Measurements from ENCODE around the gene PDGFRB.
A peak's percentile ranks its signal among the peaks of the same experiment; 100 is the strongest.

The PDGFRB gene

DNA sequence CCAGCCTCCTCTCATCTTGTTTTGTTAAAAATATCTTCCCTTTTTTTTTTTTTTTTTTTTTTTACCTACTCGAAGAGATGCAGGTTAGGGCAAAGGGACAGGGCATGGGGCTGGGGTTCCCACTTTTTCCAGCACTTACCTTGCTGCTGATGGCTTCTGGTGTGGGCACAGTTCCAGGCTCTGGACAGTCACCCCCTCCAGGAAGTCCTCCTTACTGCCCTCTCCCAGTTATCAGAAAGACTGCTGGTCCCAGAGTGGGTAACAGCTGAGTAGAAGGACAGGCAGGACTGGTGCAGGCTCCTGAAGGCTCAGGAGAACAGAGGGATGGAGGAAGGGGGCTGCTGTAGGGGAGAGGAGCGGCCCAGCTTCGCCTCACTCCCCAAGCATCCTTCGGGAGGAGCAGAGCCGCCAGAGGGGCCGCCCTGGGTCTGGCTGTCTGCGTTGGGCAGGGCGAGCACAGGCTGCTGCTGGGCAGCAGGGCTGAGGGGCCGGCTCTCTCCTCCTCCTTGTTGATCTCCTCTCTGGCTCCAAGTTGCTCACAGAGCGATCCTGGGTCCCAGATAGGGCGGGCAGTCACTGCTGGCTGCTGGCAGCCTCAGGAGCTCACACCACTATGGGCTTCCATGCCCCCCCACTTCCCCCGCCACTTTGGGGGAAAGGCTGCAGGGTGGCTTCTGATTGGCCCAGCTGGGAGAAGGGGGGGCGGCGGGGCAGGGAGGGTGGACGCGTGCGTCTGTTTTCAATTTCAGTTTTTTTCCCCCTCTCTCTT lies at the start of gene PDGFRB:
TSS of gene PDGFRB (minus strand) at position 588 of the 769 bp plus-strand sequence. CDS start 18,798 bp downstream, outside the sequence.
- peaks cover 0 to 33% (median 9%) of the 10 kb centered on the region in 5 donors for H3K27me3 ChIP-seq (ENCODE audit: control insufficient read depth in 5 of 5, insufficient read depth in 4 of 5, low read length in 5 of 5)
- peaks cover 0 to 5% (median 0%) of the 10 kb centered on the region in 5 donors for H3K36me3 ChIP-seq (ENCODE audit: control insufficient read depth in 5 of 5, insufficient read depth in 5 of 5, low read length in 5 of 5)
- peak within 1 kb of the TSS; percentile 21 to 59 (median 48) for H3K9ac ChIP-seq (ENCODE audit: low read length in 5 of 5)
- H3K9me3 ChIP-seq (ENCODE audit: control insufficient read depth in 5 of 5, low read length in 5 of 5) = no peaks in the 10 kb centered on the region
- H3K4me3 ChIP-seq (ENCODE audit: low read depth in 1 of 5, low read length in 5 of 5) = peak within 1 kb of the TSS; percentile 14 to 72 (median 62)
- H3K27ac ChIP-seq (ENCODE audit: low read depth, low read length) = peak within 1 kb of the TSS; percentile 70
- peaks cover 3 to 81% (median 64%) of the 10 kb centered on the region in 5 donors for H3K4me1 ChIP-seq (ENCODE audit: control insufficient read depth in 5 of 5, insufficient read depth in 5 of 5, low read length in 5 of 5)

DNA sequence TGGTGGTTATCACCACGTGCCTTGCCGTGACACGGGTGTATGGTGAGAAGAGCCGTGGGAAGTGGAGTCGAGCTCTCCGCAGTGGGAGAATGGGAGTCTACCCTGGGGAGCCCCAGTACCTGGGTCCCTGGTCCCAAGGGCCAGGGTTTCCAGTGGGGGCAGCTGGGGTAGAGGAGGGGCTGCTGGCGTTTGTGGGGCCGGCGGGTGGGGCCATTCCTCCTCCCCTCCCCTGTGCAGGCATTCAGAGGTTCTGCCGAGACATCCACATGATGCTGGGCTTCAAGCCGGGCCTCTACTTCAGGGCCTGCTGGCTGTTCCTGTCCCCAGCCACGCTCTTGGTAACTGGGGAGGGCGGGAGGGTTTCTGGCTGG lies 48.9 kb upstream of the PDGFRB start:
- Histone ChIP-seq H3K4me3 (ENCODE audit: low read depth in 1 of 5, low read length in 5 of 5) (no peak overlapping the region), H3K27ac (ENCODE audit: low read depth, low read length) (no peak overlapping the region), H3K27me3 (ENCODE audit: control insufficient read depth in 5 of 5, insufficient read depth in 4 of 5, low read length in 5 of 5) (peaks cover 0 to 3% (median 0%) of the 10 kb centered on the region in 5 donors), H3K36me3 (ENCODE audit: control insufficient read depth in 5 of 5, insufficient read depth in 5 of 5, low read length in 5 of 5) (no peaks in the 10 kb centered on the region), H3K9ac (ENCODE audit: low read length in 5 of 5) (no peak overlapping the region), H3K4me1 (ENCODE audit: control insufficient read depth in 5 of 5, insufficient read depth in 5 of 5, low read length in 5 of 5) (peaks cover 0 to 7% (median 0%) of the 10 kb centered on the region in 5 donors), H3K9me3 (ENCODE audit: control insufficient read depth in 5 of 5, low read length in 5 of 5) (no peaks in the 10 kb centered on the region)

DNA sequence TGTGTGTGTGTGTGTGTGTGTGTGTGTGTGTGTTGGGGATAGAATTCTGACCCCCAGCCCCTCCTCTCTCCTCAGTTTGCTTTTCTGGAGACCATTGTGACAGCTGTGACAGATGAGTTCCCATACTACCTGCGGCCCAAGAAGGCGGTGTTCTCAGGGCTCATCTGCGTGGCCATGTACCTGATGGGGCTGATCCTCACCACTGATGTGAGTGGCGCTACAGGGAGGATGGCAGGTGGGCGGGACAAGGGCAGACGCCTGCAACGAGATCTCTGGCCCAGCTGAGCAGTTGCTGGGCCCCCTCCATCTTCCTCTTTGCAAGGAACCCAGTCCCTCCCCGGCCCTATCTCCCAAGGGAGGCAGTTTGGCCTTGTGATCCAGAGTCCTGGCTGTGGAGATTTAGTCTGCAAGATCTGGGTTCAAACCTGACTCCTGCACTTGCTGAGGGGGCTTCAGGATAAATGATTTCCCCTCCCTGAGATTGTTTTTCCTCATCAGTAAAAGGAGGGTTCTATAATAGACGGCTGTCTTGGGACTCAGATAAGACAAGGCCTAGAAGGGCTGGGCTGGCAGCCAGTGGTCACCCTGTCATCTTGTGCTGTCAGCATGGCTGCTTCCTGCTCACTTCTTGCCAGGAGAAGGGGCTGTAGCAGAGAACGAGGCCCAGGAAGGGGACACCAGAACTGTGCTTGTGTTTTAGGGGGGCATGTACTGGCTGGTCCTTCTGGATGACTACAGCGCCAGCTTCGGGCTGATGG lies 48.4 kb upstream of the PDGFRB start:
- Histone ChIP-seq H3K27ac (ENCODE audit: low read depth, low read length) (no peak overlapping the region), H3K4me3 (ENCODE audit: low read depth in 1 of 5, low read length in 5 of 5) (no peak overlapping the region), H3K36me3 (ENCODE audit: control insufficient read depth in 5 of 5, insufficient read depth in 5 of 5, low read length in 5 of 5) (no peaks in the 10 kb centered on the region), H3K4me1 (ENCODE audit: control insufficient read depth in 5 of 5, insufficient read depth in 5 of 5, low read length in 5 of 5) (peaks cover 0 to 5% (median 0%) of the 10 kb centered on the region in 5 donors), H3K27me3 (ENCODE audit: control insufficient read depth in 5 of 5, insufficient read depth in 4 of 5, low read length in 5 of 5) (peaks cover 0 to 3% (median 0%) of the 10 kb centered on the region in 5 donors), H3K9ac (ENCODE audit: low read length in 5 of 5) (no peak overlapping the region), H3K9me3 (ENCODE audit: control insufficient read depth in 5 of 5, low read length in 5 of 5) (no peaks in the 10 kb centered on the region)

DNA sequence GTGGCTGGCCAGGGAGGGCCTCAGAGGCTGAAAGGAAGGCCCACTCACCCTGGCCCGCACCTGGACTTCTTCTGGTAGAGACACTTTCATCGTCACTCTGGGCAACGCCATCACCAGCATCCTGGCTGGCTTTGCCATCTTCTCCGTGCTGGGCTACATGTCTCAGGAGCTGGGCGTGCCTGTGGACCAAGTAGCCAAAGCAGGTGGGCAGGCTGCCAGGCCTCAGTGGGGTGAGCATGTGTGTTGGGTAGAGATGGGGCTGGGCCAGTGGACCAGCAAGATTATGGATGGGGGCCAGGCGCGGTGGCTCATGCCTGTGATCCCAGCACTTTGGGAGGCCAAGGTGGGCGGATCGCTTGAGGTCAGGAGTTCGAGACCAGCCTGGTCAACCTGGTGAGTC lies 46.9 kb upstream of the PDGFRB start:
- peaks cover 0 to 3% (median 0%) of the 10 kb centered on the region in 5 donors for H3K4me1 ChIP-seq (ENCODE audit: control insufficient read depth in 5 of 5, insufficient read depth in 5 of 5, low read length in 5 of 5)
- H3K9ac ChIP-seq (ENCODE audit: low read length in 5 of 5) = no peak overlapping the region
- H3K36me3 ChIP-seq (ENCODE audit: control insufficient read depth in 5 of 5, insufficient read depth in 5 of 5, low read length in 5 of 5) = no peaks in the 10 kb centered on the region
- H3K9me3 ChIP-seq (ENCODE audit: control insufficient read depth in 5 of 5, low read length in 5 of 5) = no peaks in the 10 kb centered on the region
- no peak overlapping the region for H3K27ac ChIP-seq (ENCODE audit: low read depth, low read length)
- peaks cover 0 to 3% (median 0%) of the 10 kb centered on the region in 5 donors for H3K27me3 ChIP-seq (ENCODE audit: control insufficient read depth in 5 of 5, insufficient read depth in 4 of 5, low read length in 5 of 5)
- no peak overlapping the region for H3K4me3 ChIP-seq (ENCODE audit: low read depth in 1 of 5, low read length in 5 of 5)

DNA sequence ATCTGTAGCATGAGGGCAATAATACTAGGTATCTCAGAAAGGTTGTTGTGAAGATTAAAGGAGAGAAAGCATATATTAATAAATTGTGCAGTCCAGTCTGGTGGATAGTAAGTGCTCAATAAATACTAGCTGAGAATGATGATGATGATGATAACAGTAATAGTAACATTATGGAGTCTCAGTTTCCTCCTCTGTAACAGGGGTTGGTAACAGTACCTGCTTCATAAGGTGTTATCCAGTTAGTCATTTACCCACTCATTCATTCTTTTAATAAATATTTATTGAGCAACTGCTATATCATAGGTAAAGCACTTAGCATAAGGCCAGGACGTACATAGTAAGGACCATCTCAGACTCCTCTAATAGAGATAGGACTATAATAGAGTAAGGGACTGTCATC lies 41.8 kb upstream of the PDGFRB start:
- Histone ChIP-seq H3K36me3 (ENCODE audit: control insufficient read depth in 5 of 5, insufficient read depth in 5 of 5, low read length in 5 of 5) (no peaks in the 10 kb centered on the region), H3K9ac (ENCODE audit: low read length in 5 of 5) (no peak overlapping the region), H3K27ac (ENCODE audit: low read depth, low read length) (no peak overlapping the region), H3K9me3 (ENCODE audit: control insufficient read depth in 5 of 5, low read length in 5 of 5) (no peaks in the 10 kb centered on the region), H3K27me3 (ENCODE audit: control insufficient read depth in 5 of 5, insufficient read depth in 4 of 5, low read length in 5 of 5) (peaks cover 0 to 2% (median 0%) of the 10 kb centered on the region in 5 donors), H3K4me1 (ENCODE audit: control insufficient read depth in 5 of 5, insufficient read depth in 5 of 5, low read length in 5 of 5) (peaks cover 0 to 3% (median 0%) of the 10 kb centered on the region in 5 donors), H3K4me3 (ENCODE audit: low read depth in 1 of 5, low read length in 5 of 5) (no peak overlapping the region)

DNA sequence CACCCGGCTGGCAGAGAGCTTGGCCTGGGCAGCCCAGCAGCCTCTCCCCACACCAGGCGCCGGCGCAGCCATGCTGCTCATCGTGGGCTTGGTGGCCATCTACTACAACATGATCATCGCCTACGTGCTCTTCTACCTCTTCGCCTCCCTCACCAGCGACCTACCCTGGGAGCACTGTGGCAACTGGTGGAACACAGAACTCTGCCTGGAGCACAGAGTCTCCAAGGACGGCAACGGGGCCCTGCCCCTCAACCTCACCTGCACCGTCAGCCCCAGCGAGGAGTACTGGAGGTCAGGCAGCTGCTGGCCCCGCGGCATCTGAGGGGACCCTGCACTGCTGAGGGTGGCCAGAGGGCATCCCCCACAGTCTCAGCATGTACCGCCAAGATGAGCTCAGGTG lies 41.3 kb upstream of the PDGFRB start:
- Histone ChIP-seq H3K36me3 (ENCODE audit: control insufficient read depth in 5 of 5, insufficient read depth in 5 of 5, low read length in 5 of 5) (no peaks in the 10 kb centered on the region), H3K9ac (ENCODE audit: low read length in 5 of 5) (no peak overlapping the region), H3K27me3 (ENCODE audit: control insufficient read depth in 5 of 5, insufficient read depth in 4 of 5, low read length in 5 of 5) (peaks cover 0 to 5% (median 0%) of the 10 kb centered on the region in 5 donors), H3K4me1 (ENCODE audit: control insufficient read depth in 5 of 5, insufficient read depth in 5 of 5, low read length in 5 of 5) (peaks cover 0 to 3% (median 0%) of the 10 kb centered on the region in 5 donors), H3K4me3 (ENCODE audit: low read depth in 1 of 5, low read length in 5 of 5) (no peak overlapping the region), H3K9me3 (ENCODE audit: control insufficient read depth in 5 of 5, low read length in 5 of 5) (no peaks in the 10 kb centered on the region), H3K27ac (ENCODE audit: low read depth, low read length) (no peak overlapping the region)

DNA sequence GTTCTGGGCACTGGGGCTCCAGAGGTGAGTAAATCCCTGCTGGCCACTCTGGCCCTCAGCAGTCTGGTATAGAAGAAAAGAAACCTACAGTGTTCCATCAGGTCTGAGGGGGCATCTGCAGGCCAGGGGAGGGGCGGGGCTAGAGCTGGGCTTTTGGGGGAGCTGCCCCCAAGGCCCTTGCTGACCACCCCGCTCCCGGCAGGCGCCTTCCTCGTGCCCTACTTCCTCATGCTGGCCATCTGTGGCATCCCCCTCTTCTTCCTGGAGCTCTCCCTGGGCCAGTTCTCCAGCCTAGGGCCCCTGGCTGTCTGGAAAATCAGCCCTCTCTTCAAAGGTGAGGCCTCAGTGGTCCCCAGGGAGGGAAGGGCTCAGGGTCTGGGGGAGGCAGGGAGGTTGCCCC lies 40.9 kb upstream of the PDGFRB start:
- Histone ChIP-seq H3K9me3 (ENCODE audit: control insufficient read depth in 5 of 5, low read length in 5 of 5) (no peaks in the 10 kb centered on the region), H3K27ac (ENCODE audit: low read depth, low read length) (no peak overlapping the region), H3K9ac (ENCODE audit: low read length in 5 of 5) (no peak overlapping the region), H3K4me1 (ENCODE audit: control insufficient read depth in 5 of 5, insufficient read depth in 5 of 5, low read length in 5 of 5) (peaks cover 0 to 3% (median 0%) of the 10 kb centered on the region in 5 donors), H3K4me3 (ENCODE audit: low read depth in 1 of 5, low read length in 5 of 5) (no peak overlapping the region), H3K36me3 (ENCODE audit: control insufficient read depth in 5 of 5, insufficient read depth in 5 of 5, low read length in 5 of 5) (no peaks in the 10 kb centered on the region), H3K27me3 (ENCODE audit: control insufficient read depth in 5 of 5, insufficient read depth in 4 of 5, low read length in 5 of 5) (peaks cover 0 to 7% (median 0%) of the 10 kb centered on the region in 5 donors)

DNA sequence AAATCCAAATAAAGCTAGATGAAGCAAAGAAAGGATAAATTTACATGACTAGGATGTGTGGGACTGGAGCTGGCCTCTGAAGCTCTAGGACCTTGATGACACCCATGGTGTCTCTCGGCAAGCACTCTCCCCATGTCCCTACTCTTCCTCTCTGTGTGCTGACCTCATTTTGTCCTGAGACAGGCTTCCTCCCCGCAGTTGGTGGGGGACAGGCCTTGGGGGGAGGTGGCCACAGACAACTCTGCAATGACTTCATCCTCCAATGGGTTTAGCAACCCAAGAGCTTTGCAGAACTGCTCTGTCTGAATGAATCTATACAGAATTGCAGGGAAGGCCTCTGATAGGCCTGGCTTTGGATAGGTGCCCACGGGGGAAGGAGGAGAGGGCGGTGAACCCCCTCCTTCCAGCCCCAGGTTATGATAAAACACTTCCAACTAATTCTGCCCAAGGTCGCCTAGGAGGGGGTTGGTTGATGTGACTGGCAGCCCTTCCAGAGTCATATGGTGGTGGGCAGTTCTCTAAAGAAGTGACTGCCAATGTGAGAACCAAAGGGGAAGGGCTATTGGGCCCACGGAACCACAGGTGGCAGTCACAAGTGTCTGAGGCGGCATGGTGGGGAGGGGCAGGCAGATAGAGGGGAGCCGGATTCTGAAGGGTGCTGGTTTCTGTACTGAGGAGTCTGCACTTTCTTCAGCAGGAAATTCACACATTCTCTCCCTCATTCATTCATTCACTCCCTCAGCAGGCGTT lies 40.3 kb upstream of the PDGFRB start:
- H3K9me3 ChIP-seq (ENCODE audit: control insufficient read depth in 5 of 5, low read length in 5 of 5) = no peaks in the 10 kb centered on the region
- no peak overlapping the region for H3K9ac ChIP-seq (ENCODE audit: low read length in 5 of 5)
- no peaks in the 10 kb centered on the region for H3K36me3 ChIP-seq (ENCODE audit: control insufficient read depth in 5 of 5, insufficient read depth in 5 of 5, low read length in 5 of 5)
- H3K4me1 ChIP-seq (ENCODE audit: control insufficient read depth in 5 of 5, insufficient read depth in 5 of 5, low read length in 5 of 5) = peaks cover 0 to 3% (median 0%) of the 10 kb centered on the region in 5 donors
- peaks cover 0 to 8% (median 3%) of the 10 kb centered on the region in 5 donors for H3K27me3 ChIP-seq (ENCODE audit: control insufficient read depth in 5 of 5, insufficient read depth in 4 of 5, low read length in 5 of 5)
- no peak overlapping the region for H3K4me3 ChIP-seq (ENCODE audit: low read depth in 1 of 5, low read length in 5 of 5)
- H3K27ac ChIP-seq (ENCODE audit: low read depth, low read length) = no peak overlapping the region

DNA sequence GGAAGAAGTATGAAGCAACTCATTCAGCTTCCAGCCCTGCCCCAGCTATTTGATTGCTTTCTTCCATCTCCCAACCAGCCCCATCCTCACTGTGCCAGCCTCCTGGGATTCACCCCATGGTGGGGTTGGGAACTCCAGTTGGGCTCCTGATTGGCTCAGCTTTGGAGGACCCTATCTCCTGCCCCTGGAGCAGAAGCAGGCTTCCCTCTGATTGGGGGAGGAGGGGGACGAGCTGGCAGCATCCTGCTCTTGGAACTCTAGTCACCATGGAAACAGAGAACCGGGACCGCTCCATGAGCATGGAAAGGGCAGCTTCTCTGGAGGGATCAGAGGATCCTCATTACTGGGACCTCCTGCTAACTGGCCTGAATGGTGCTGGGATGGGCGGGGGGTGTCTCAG lies 36.8 kb upstream of the PDGFRB start:
- Histone ChIP-seq H3K27me3 (ENCODE audit: control insufficient read depth in 5 of 5, insufficient read depth in 4 of 5, low read length in 5 of 5) (peaks cover 13 to 34% (median 24%) of the 10 kb centered on the region in 5 donors), H3K9ac (ENCODE audit: low read length in 5 of 5) (no peak overlapping the region), H3K36me3 (ENCODE audit: control insufficient read depth in 5 of 5, insufficient read depth in 5 of 5, low read length in 5 of 5) (no peaks in the 10 kb centered on the region), H3K27ac (ENCODE audit: low read depth, low read length) (no peak overlapping the region), H3K4me3 (ENCODE audit: low read depth in 1 of 5, low read length in 5 of 5) (no peak overlapping the region), H3K9me3 (ENCODE audit: control insufficient read depth in 5 of 5, low read length in 5 of 5) (no peaks in the 10 kb centered on the region), H3K4me1 (ENCODE audit: control insufficient read depth in 5 of 5, insufficient read depth in 5 of 5, low read length in 5 of 5) (peaks cover 0 to 11% (median 5%) of the 10 kb centered on the region in 5 donors)
